Ishikawa (cell line): ENCODE data around the gene SBF1.

Experiments
- CEBPB ChIP-seq: IDR thresholded peaks from 2 replicates; pipeline ENCODE4 v1.6.1; 2012
- EP300 ChIP-seq: IDR thresholded peaks from 2 replicates; pipeline ENCODE4 v1.6.1; 2012; ENCODE audit warnings: borderline replicate concordance
- NFIC ChIP-seq: IDR thresholded peaks from 2 replicates; pipeline ENCODE4 v1.6.1; 2012
- RAD21 ChIP-seq: IDR thresholded peaks from 2 replicates; pipeline ENCODE4 v1.6.1; 2012; ENCODE audit warnings: low read depth
- REST ChIP-seq: IDR thresholded peaks from 2 replicates; pipeline ENCODE4 v1.6.1; 2012; ENCODE audit warnings: low read depth, mild to moderate bottlenecking
- TAF1 ChIP-seq: IDR thresholded peaks from 2 replicates; pipeline ENCODE4 v1.6.1; 2012; ENCODE audit warnings: low read depth, mild to moderate bottlenecking
- TEAD4 ChIP-seq: IDR thresholded peaks from 2 replicates; pipeline ENCODE4 v1.6.1; 2012
- YY1 ChIP-seq: IDR thresholded peaks from 2 replicates; pipeline ENCODE4 v1.6.1; 2012; ENCODE audit warnings: low read depth
- TF ChIP-seq, protein P1 (sequence below): IDR thresholded peaks from 2 replicates; pipeline ENCODE4 v1.6.1; 2012

- TF ChIP-seq TAF1 (no peak), NFIC (no peak), EP300 (no peak), CEBPB (no peak), TEAD4 (no peak), RAD21 (no peak), YY1 (no peak), REST (no peak)
- TF ChIP-seq, protein P1, sequence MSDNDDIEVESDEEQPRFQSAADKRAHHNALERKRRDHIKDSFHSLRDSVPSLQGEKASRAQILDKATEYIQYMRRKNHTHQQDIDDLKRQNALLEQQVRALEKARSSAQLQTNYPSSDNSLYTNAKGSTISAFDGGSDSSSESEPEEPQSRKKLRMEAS, result no peak
These were observed 25.6 kb upstream of the SBF1 start for GRCh38 chr22:50500452-50500851.
